Body of pancreas (tissue), 4 donors: ENCODE results near the gene SERAC1. TPM values are rescaled to one million over a fixed set of nuclear protein-coding genes. Genes with fewer than 3 reads are reported as not detected.

Experiments
- ATAC-seq: fragments of 150-250 bp; one replicate; pipeline ENCODE4 v1.9.1; 2016
- DNase-seq, 4 donors: peaks; one replicate each; pipeline ENCODE4 v3.0.0-alpha.2; 2019
- H3K27ac ChIP-seq, 4 donors: fragments of 200-600 bp; sonication (generic); 1 replicate in 3 of 4; 2 replicates in 1 of 4; pipeline versions ENCODE4 v1.5.1 to v1.6.1; 2016 to 2019; ENCODE audit warnings: mild to moderate bottlenecking in 1 of 4, mixed read lengths in 1 of 4, moderate library complexity in 1 of 4
- H3K27me3 ChIP-seq, 2 donors: fragments of 200-600 bp; sonication (generic); one replicate each; pipeline ENCODE4 v1.6.0; 2016; ENCODE audit warnings: mild to moderate bottlenecking in 1 of 2
- H3K36me3 ChIP-seq, 2 donors: fragments of 200-600 bp; sonication (generic); replicated peaks in 1 of 2; 2 replicates each; pipeline ENCODE4 v1.5.1; 2016; ENCODE audit warnings: low read depth in 2 of 2; ENCODE audit not compliant: insufficient read depth in 1 of 2
- H3K4me1 ChIP-seq: fragments of 200-600 bp; sonication (generic); one replicate; pipeline ENCODE4 v1.6.0; 2016
- H3K4me3 ChIP-seq, 2 donors: fragments of 200-600 bp; sonication (generic); 1 replicate in 1 of 2; 2 replicates in 1 of 2; pipeline ENCODE4 v1.5.1; 2016 to 2019
- H3K9me3 ChIP-seq, 3 donors: fragments of 200-600 bp; sonication (generic); 1 replicate in 2 of 3; 2 replicates in 1 of 3; pipeline ENCODE4 v1.5.1; 2016
- POLR2A ChIP-seq, 3 donors: fragments of 450-650 bp; IDR thresholded peaks; one replicate each; pipeline ENCODE4 v1.6.1; 2016; ENCODE audit warnings: antibody characterized with exemption in 3 of 3, mild to moderate bottlenecking in 2 of 3
- WGBS, 2 donors: methylation state at CpG; one replicate each; pipeline ENCODE4 v1.1.5; 2017; 5-methylcytosine and 5-hydroxymethylcytosine counted together
- intact Hi-C: fragments of 100-400 bp; cut with DNase I; formaldehyde crosslinking; loops from one replicate; pipeline ENCODE4 v1.15.1; 2023
- total RNA-seq, 2 donors: library from RNA; depleted of rRNA; stranded (reverse); fragments of >200 nt; gene quantifications; one replicate each; pipeline ENCODE4 v1.1.0, GENCODE V29; 2016
- TF ChIP-seq, protein P1 (sequence below), 7 experiments: fragments of 450-650 bp in 4 of 7; fragments of 200-600 bp in 3 of 7; sonication (generic) in 3 of 7; IDR thresholded peaks; one replicate each; pipeline ENCODE4 v1.5.1; 2016 to 2019; ENCODE audit warnings: antibody characterized with exemption in 7 of 7

The SERAC1 gene
- total RNA-seq, 2 donors from 2014 or later = 10.5 to 14.8 TPM

DNA sequence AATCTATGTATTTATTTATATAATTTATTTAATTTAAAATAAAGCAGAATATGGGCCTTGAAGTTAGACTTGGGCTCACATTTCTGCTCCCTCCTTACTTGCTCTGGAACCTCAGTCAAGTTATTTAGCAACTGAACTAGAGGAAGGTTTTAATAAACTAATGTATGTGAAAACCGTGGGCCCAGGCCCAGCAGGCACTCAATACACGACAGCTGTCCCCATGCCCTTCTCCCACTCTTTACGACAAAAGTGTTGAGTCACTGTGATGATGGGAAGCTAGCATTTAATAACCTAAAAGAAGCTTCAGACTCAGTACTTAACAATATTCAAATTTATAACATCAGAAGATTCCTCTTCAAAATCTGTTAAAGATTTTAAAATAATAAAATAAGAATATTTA, 46.7 kb downstream of the SERAC1 start:
- H3K9me3 ChIP-seq = no peaks in the 10 kb centered on the region
- H3K27ac ChIP-seq = no peak overlapping the region
- peaks cover 0 to 2% of the 10 kb centered on the region in 2 donors for H3K36me3 ChIP-seq
- intact Hi-C loops = no loop called here
- no peak for DNase-seq
- no peaks in the 10 kb centered on the region for H3K27me3 ChIP-seq
- no peak for TF ChIP-seq POLR2A (IDR thresholded peaks at IDR 0.05)
- TF ChIP-seq, protein P1, sequence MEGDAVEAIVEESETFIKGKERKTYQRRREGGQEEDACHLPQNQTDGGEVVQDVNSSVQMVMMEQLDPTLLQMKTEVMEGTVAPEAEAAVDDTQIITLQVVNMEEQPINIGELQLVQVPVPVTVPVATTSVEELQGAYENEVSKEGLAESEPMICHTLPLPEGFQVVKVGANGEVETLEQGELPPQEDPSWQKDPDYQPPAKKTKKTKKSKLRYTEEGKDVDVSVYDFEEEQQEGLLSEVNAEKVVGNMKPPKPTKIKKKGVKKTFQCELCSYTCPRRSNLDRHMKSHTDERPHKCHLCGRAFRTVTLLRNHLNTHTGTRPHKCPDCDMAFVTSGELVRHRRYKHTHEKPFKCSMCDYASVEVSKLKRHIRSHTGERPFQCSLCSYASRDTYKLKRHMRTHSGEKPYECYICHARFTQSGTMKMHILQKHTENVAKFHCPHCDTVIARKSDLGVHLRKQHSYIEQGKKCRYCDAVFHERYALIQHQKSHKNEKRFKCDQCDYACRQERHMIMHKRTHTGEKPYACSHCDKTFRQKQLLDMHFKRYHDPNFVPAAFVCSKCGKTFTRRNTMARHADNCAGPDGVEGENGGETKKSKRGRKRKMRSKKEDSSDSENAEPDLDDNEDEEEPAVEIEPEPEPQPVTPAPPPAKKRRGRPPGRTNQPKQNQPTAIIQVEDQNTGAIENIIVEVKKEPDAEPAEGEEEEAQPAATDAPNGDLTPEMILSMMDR (IDR thresholded peaks at IDR 0.05) = no peak
- H3K4me1 ChIP-seq = no peaks in the 10 kb centered on the region
- no peak for ATAC-seq
- no peak overlapping the region for H3K4me3 ChIP-seq
- WGBS, 2 donors = 85 to 88% methylated on average over 3 of the region's 3 CpGs

DNA sequence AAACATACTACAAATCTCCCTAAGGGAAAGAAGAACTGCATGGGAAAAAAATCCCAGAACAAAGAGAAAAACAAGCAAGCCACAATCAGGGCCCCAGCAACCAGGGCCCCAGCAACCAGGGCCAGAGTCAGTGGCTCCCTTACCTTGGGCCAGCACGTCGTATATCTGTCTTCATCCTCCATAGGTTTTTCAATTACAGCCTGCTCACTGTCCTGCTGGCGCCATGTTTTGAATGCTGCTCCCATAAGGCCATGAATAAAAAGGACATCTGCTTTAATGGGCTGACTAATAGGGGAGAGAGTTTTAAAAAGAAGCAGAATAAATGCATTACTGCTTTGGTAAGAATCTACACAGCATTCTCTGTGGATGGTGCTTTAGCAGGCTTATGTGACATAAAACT, 49.2 kb downstream of the SERAC1 start:
- no peaks in the 10 kb centered on the region for H3K27me3 ChIP-seq
- peaks cover 0 to 2% of the 10 kb centered on the region in 2 donors for H3K36me3 ChIP-seq
- no peaks in the 10 kb centered on the region for H3K9me3 ChIP-seq
- H3K27ac ChIP-seq = no peak overlapping the region
- H3K4me1 ChIP-seq = peaks cover 3% of the 10 kb centered on the region
- TF ChIP-seq, protein P1 (IDR thresholded peaks at IDR 0.05) = no peak
- TF ChIP-seq POLR2A (IDR thresholded peaks at IDR 0.05) = no peak
- DNase-seq = no peak
- no peak overlapping the region for H3K4me3 ChIP-seq
- intact Hi-C loops = no loop called here
- WGBS, 2 donors = 92 to 98% methylated on average over 3 of the region's 3 CpGs
- no peak for ATAC-seq

DNA sequence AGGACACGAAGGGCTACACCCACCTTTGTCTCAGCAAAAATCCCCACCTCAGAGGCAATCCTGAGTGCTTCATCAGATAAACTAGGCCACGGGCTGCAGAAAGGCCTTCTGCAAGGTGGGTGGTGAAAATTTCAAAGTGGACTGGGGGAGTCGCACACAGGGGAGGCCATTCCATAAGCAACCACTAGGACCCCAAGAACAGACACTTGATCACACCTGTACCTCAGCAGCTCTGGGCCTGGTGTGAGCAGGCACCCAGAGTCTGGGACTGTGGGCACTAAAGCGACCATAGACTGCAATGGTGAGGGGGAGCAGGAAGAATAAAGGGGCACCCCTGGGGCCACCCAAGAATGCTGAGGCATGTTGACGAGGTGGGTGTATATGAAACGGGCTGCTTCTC, 52.6 kb downstream of the SERAC1 start:
- intact Hi-C loops = no loop called here
- ATAC-seq (no peak), DNase-seq (no peak)
- no peak for TF ChIP-seq POLR2A (IDR thresholded peaks at IDR 0.05)
- TF ChIP-seq, protein P1 (IDR thresholded peaks at IDR 0.05) = no peak
- Histone ChIP-seq H3K36me3 (peaks cover 0 to under 1% of the 10 kb centered on the region in 2 donors), H3K27ac (no peak overlapping the region), H3K27me3 (no peaks in the 10 kb centered on the region), H3K9me3 (no peaks in the 10 kb centered on the region), H3K4me1 (peaks cover 9% of the 10 kb centered on the region), H3K4me3 (no peak overlapping the region)
- 93 to 96% methylated on average over 6 of the region's 6 CpGs for WGBS, 2 donors

DNA sequence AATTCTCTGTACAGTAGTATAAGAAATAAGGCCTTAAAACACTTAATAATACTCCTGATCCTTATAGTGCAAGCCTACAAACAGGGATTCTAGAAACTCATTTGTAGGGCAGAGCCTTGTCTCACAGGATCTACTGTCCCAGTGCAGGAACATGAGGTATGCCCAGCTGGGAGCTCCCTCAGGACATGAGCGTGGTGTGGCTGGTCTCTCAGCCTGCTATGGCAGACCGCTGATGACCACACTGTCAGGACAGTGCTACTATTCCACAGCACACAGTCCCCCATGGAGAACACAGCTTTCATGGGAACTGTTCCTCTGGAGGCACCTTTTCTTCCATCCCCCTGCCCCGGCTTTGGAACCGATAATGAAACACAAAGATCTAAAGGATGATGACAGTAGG, 53.0 kb downstream of the SERAC1 start:
- Histone ChIP-seq H3K4me3 (no peak overlapping the region), H3K27me3 (no peaks in the 10 kb centered on the region), H3K9me3 (no peaks in the 10 kb centered on the region), H3K27ac (no peak overlapping the region), H3K4me1 (peaks cover 9% of the 10 kb centered on the region), H3K36me3 (no peaks in the 10 kb centered on the region)
- WGBS, 2 donors = 95 to 96% methylated on average over 3 to 4 of the region's 4 CpGs
- ATAC-seq (no peak), DNase-seq (no peak)
- intact Hi-C loops = no loop called here
- no peak for TF ChIP-seq POLR2A (IDR thresholded peaks at IDR 0.05)
- TF ChIP-seq, protein P1 (IDR thresholded peaks at IDR 0.05) = no peak

DNA sequence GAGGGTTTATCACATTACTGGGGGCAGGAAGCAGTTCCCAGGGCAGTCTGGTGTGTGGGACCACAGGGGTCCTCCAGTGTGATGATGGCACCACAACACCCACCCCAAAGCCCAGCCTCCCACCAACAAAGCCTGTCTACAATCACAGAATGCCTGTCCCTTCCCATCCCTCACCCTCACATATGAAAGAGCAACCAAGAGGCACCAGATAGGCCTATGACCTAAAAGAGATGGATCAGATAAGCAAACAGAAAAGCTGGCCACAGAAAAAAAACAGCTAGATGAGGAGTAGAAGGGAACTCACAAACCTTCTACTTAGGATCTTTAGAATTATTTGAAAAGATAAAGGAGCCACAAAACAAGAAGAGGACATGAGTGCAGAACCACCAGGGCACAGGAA, 54.3 kb downstream of the SERAC1 start:
- ATAC-seq (no peak), DNase-seq (no peak)
- intact Hi-C loops = no loop called here
- TF ChIP-seq POLR2A (IDR thresholded peaks at IDR 0.05) = no peak
- TF ChIP-seq, protein P1 (IDR thresholded peaks at IDR 0.05) = no peak
- Histone ChIP-seq H3K27me3 (no peaks in the 10 kb centered on the region), H3K4me3 (no peak overlapping the region), H3K4me1 (peaks cover 9% of the 10 kb centered on the region), H3K9me3 (no peaks in the 10 kb centered on the region), H3K36me3 (no peaks in the 10 kb centered on the region), H3K27ac (peak overlapping the region in 3 of 4 donors; percentile 16 to 47 (median 26))
